GM12878 (cell line): ENCODE results near the gene DNMBP. TPM values are rescaled to one million over a fixed set of nuclear protein-coding genes. Genes with fewer than 3 reads are reported as not detected.

ENCODE experiments used
- ATAC-seq: fragments of 200-7000 bp; cut with Tn5 transposase; 3 replicates; pipeline ENCODE4 v1.9.1; 2020; ENCODE audit warnings: mild to moderate bottlenecking, moderate library complexity
- BruUV-seq: library from RNA; stranded (reverse); fragments of 400-500 nt; replicated peaks from 2 replicates; lab custom pipeline; 2021; lab: Mats Ljungman, UMichigan
- CTCF ChIA-PET: fragments of 300-600 bp; sonication (Branson Sonifier 250); formaldehyde crosslinking; extraction: SDS; loops from one replicate; lab custom pipeline; 2021; ENCODE audit warnings: inconsistent platforms; lab: Yijun Ruan, JAX
- POLR2A ChIA-PET: fragments of 350-600 bp; formaldehyde crosslinking; extraction: SDS; loops from one replicate; lab custom pipeline; 2021; ENCODE audit warnings: inconsistent platforms; lab: Charles Lee
- RAD21 ChIA-PET: fragments of 300-600 bp; sonication (Branson Sonifier 250); formaldehyde crosslinking; loops from one replicate; lab custom pipeline; 2023; ENCODE audit warnings: antibody characterized with exemption; ENCODE audit not compliant: unreplicated experiment; lab: Charles Lee
- SMC1A ChIA-PET: fragments of 300-600 bp; sonication (Branson Sonifier 250); formaldehyde crosslinking; loops from one replicate; lab custom pipeline; 2023; ENCODE audit not compliant: unreplicated experiment, uncharacterized antibody; lab: Charles Lee
- DNase-seq: peaks from one replicate; pipeline ENCODE4 v3.0.0-alpha.2; 2011; ENCODE audit warnings: low read depth, low spot score
- FAIRE-seq: peaks from 3 replicates; lab custom pipeline; 2011; peaks lifted over from hg19 to GRCh38; lab: Jason Lieb, UNC
- H2AFZ ChIP-seq: 2 replicates; pipeline ENCODE4 v1.6.0; 2011; ENCODE audit warnings: low read depth, low read length, control low read depth; ENCODE audit not compliant: control insufficient read depth
- H3K27ac ChIP-seq: 2 replicates; pipeline ENCODE4 v1.5.1; 2011; ENCODE audit warnings: control low read depth; ENCODE audit not compliant: control insufficient read depth, insufficient read depth
- H3K27me3 ChIP-seq, 2 experiments: replicated peaks in 1 of 2; 2 replicates each; pipeline versions ENCODE4 v1.6.0 to v1.6.1; 2011; ENCODE audit warnings: low read length in 1 of 2; ENCODE audit not compliant: control insufficient read depth in 2 of 2, insufficient read depth in 2 of 2
- H3K36me3 ChIP-seq, 2 experiments: 2 replicates each; pipeline ENCODE4 v1.5.1; 2011; ENCODE audit warnings: low read length in 1 of 2; ENCODE audit not compliant: control insufficient read depth in 2 of 2, insufficient read depth in 2 of 2
- H3K4me1 ChIP-seq: 2 replicates; pipeline ENCODE4 v1.6.1; 2011; ENCODE audit warnings: mild to moderate bottlenecking, low read length, moderate library complexity, mixed read lengths; ENCODE audit not compliant: control insufficient read depth, insufficient read depth
- H3K4me2 ChIP-seq: 2 replicates; pipeline ENCODE4 v1.6.0; 2011; ENCODE audit warnings: control low read depth; ENCODE audit not compliant: control insufficient read depth, insufficient read depth
- H3K4me3 ChIP-seq: fragments of 200-600 bp; sonication (generic); 2 replicates; pipeline ENCODE4 v1.5.1; 2016
- H3K79me2 ChIP-seq: 2 replicates; pipeline ENCODE4 v1.6.0; 2011; ENCODE audit warnings: low read length; ENCODE audit not compliant: control insufficient read depth, insufficient read depth
- H3K9ac ChIP-seq: 2 replicates; pipeline ENCODE4 v1.8.0; 2011; ENCODE audit warnings: low read length, control low read depth, mixed read lengths; ENCODE audit not compliant: control insufficient read depth, insufficient read depth
- H3K9me3 ChIP-seq: replicated peaks from 3 replicates; pipeline ENCODE4 v1.5.1; 2011; ENCODE audit warnings: mild to moderate bottlenecking, low read length; ENCODE audit not compliant: control insufficient read depth, insufficient read depth
- H4K20me1 ChIP-seq: 2 replicates; pipeline ENCODE4 v1.6.0; 2011; ENCODE audit not compliant: control insufficient read depth, insufficient read depth
- ASH2L ChIP-seq: fragments of 300-600, 200-600 bp; sonication (generic); IDR thresholded peaks from 2 replicates; pipeline ENCODE4 v1.6.1; 2017; ENCODE audit warnings: low read depth, mild to moderate bottlenecking, borderline replicate concordance
- CREB1 ChIP-seq: IDR thresholded peaks from 2 replicates; pipeline ENCODE4 v1.6.1; 2012; ENCODE audit warnings: low read depth, mild to moderate bottlenecking, inconsistent platforms
- DPF2 ChIP-seq: fragments of 450-650 bp; IDR thresholded peaks from 2 replicates; pipeline ENCODE4 v1.6.1; 2017; ENCODE audit warnings: mild to moderate bottlenecking
- MLLT1 ChIP-seq: fragments of 450-650 bp; IDR thresholded peaks from 2 replicates; pipeline ENCODE4 v1.6.1; 2016; ENCODE audit warnings: mild to moderate bottlenecking
- YBX1 ChIP-seq: fragments of 450-650 bp; IDR thresholded peaks from 2 replicates; pipeline ENCODE4 v1.6.1; 2016; ENCODE audit warnings: antibody characterized with exemption
- ZBTB33 ChIP-seq: fragments of 450-650 bp; IDR thresholded peaks from 2 replicates; pipeline ENCODE4 v1.6.1; 2017; ENCODE audit warnings: mild to moderate bottlenecking
- ZZZ3 ChIP-seq: IDR thresholded peaks from 2 replicates; pipeline ENCODE4 v1.6.1; 2011; ENCODE audit warnings: low read depth; ENCODE audit not compliant: control insufficient read depth, insufficient read length
- WGBS: methylation state at CpG from one replicate; pipeline ENCODE4 v1.1.6; 2016; ENCODE audit warnings: low lambda C conversion rate; ENCODE audit not compliant: insufficient replicate concordance, insufficient coverage; ENCODE audit errors: missing lambda C conversion rate; 5-methylcytosine and 5-hydroxymethylcytosine counted together
- in situ Hi-C: fragments of 300-500 bp; cut with MboI; formaldehyde crosslinking; loops from 9 replicates; pipeline ENCODE4 v1.14.3; 2018; ENCODE audit warnings: mixed read lengths
- intact Hi-C: fragments of 100-400 bp; cut with micrococcal nuclease; formaldehyde crosslinking; loops from one replicate; pipeline ENCODE4 v1.14.2; 2022; ENCODE audit not compliant: unreplicated experiment
- polyA plus RNA-seq, 11 experiments: library from polyadenylated mRNA; depleted of rRNA in 4 of 11; unstranded in 6 of 11; stranded (reverse) in 5 of 11; fragments of >200 nt; fragmentation: Nextera tagmentation in 4 of 11; fragmentation: Illumina TruSeq in 1 of 11; extraction: Ambion mirVana in 4 of 11; extraction: Trizol in 1 of 11; gene quantifications; 1 replicate in 1 of 11; 2 replicates in 10 of 11; pipeline versions ENCODE4 v1.2.1 to v1.2.3, GENCODE V29; 2011 to 2016; ENCODE audit warnings: inconsistent platforms in 2 of 11, missing spikeins in 2 of 11, low read depth in 1 of 11
- total RNA-seq, 4 experiments: library from RNA; depleted of rRNA in 3 of 4; stranded (reverse); fragments of >200 nt in 3 of 4; fragmentation: Illumina TruSeq in 1 of 4; extraction: Trizol in 1 of 4; gene quantifications; 2 replicates each; pipeline versions ENCODE4 v1.2.1 to v1.2.3, GENCODE V29; 2013 to 2021
- TF ChIP-seq, protein P1 (sequence below): fragments of 150-350 bp; IDR thresholded peaks from 2 replicates; pipeline ENCODE4 v1.6.1; 2016; ENCODE audit warnings: low read depth, low read length

DNMBP gene
- total and polyA plus RNA-seq, 10 of the 15 experiments (the other 5 are each of a cell fraction or from before 2014, with no cell fraction given): 7.1 to 45.0 (median 22.0) TPM

- H3K27me3 ChIP-seq: no peaks in the 10 kb centered on the region
- RAD21 ChIA-PET: interaction anchor here (0.9 to 2.4 kb wide), 2 partner anchors 79 to 99 kb away, joined by 3 to 8 read pairs; no protein-coding TSS in a partner anchor
- H3K4me3 ChIP-seq: no peak overlapping the region
- no peak overlapping the region for H3K4me2 ChIP-seq
- no peak overlapping the region for H3K9ac ChIP-seq
- no peak overlapping the region for H2AFZ ChIP-seq
- DNase-seq (no peak), ATAC-seq (no peak), FAIRE-seq (no peak)
- POLR2A ChIA-PET: interaction anchor here (0.6 to 1.0 kb wide), 2 partner anchors 20 to 29 kb away, joined by 3 to 5 read pairs; no protein-coding TSS in a partner anchor
- intact Hi-C loops: no loop called here
- H3K27ac ChIP-seq: no peak overlapping the region
- CTCF ChIA-PET: interaction anchor here (0.6 to 4.8 kb wide), 6 partner anchors 9 to 121 kb away, joined by 3 to 33 read pairs (median 4); partner anchors contain the start of gene DNMBP
- SMC1A ChIA-PET: interaction anchor here (0.6 to 4.2 kb wide), 7 partner anchors 16 to 120 kb away, joined by 3 to 21 read pairs (median 4); no protein-coding TSS in a partner anchor
- no peaks in the 10 kb centered on the region for H3K9me3 ChIP-seq
- H3K79me2 ChIP-seq: peaks cover 2% of the 10 kb centered on the region; the same call in 1 of the 2 replicates
- H3K36me3 ChIP-seq: peaks cover 19 to 32% of the 10 kb centered on the region in 2 experiments; a peak in 3 of 4 replicates
- in situ Hi-C loops: no loop called here
- 100% methylated on average over 3 of the region's 3 CpGs for WGBS
- BruUV-seq: no TSS peak
- TF ChIP-seq MLLT1: no peak
- no peak for TF ChIP-seq DPF2
- no peak for TF ChIP-seq ZZZ3
- no peak for TF ChIP-seq ZBTB33
- TF ChIP-seq YBX1: no peak
- TF ChIP-seq, protein P1, sequence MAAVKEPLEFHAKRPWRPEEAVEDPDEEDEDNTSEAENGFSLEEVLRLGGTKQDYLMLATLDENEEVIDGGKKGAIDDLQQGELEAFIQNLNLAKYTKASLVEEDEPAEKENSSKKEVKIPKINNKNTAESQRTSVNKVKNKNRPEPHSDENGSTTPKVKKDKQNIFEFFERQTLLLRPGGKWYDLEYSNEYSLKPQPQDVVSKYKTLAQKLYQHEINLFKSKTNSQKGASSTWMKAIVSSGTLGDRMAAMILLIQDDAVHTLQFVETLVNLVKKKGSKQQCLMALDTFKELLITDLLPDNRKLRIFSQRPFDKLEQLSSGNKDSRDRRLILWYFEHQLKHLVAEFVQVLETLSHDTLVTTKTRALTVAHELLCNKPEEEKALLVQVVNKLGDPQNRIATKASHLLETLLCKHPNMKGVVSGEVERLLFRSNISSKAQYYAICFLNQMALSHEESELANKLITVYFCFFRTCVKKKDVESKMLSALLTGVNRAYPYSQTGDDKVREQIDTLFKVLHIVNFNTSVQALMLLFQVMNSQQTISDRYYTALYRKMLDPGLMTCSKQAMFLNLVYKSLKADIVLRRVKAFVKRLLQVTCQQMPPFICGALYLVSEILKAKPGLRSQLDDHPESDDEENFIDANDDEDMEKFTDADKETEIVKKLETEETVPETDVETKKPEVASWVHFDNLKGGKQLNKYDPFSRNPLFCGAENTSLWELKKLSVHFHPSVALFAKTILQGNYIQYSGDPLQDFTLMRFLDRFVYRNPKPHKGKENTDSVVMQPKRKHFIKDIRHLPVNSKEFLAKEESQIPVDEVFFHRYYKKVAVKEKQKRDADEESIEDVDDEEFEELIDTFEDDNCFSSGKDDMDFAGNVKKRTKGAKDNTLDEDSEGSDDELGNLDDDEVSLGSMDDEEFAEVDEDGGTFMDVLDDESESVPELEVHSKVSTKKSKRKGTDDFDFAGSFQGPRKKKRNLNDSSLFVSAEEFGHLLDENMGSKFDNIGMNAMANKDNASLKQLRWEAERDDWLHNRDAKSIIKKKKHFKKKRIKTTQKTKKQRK: no peak
- no peak for TF ChIP-seq CREB1
- TF ChIP-seq ASH2L: no peak
- no peaks in the 10 kb centered on the region for H3K4me1 ChIP-seq
- no peaks in the 10 kb centered on the region for H4K20me1 ChIP-seq
Measured at GRCh38 chr10:99966306-99966705, 43.4 kb downstream of the DNMBP start.
